Measurements from ENCODE around the gene CIT. TPM values are rescaled to one million over a fixed set of nuclear protein-coding genes. Genes with fewer than 3 reads are reported as not detected.

Gene CIT, protein sequence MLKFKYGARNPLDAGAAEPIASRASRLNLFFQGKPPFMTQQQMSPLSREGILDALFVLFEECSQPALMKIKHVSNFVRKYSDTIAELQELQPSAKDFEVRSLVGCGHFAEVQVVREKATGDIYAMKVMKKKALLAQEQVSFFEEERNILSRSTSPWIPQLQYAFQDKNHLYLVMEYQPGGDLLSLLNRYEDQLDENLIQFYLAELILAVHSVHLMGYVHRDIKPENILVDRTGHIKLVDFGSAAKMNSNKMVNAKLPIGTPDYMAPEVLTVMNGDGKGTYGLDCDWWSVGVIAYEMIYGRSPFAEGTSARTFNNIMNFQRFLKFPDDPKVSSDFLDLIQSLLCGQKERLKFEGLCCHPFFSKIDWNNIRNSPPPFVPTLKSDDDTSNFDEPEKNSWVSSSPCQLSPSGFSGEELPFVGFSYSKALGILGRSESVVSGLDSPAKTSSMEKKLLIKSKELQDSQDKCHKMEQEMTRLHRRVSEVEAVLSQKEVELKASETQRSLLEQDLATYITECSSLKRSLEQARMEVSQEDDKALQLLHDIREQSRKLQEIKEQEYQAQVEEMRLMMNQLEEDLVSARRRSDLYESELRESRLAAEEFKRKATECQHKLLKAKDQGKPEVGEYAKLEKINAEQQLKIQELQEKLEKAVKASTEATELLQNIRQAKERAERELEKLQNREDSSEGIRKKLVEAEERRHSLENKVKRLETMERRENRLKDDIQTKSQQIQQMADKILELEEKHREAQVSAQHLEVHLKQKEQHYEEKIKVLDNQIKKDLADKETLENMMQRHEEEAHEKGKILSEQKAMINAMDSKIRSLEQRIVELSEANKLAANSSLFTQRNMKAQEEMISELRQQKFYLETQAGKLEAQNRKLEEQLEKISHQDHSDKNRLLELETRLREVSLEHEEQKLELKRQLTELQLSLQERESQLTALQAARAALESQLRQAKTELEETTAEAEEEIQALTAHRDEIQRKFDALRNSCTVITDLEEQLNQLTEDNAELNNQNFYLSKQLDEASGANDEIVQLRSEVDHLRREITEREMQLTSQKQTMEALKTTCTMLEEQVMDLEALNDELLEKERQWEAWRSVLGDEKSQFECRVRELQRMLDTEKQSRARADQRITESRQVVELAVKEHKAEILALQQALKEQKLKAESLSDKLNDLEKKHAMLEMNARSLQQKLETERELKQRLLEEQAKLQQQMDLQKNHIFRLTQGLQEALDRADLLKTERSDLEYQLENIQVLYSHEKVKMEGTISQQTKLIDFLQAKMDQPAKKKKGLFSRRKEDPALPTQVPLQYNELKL (N-terminal part only)
- total RNA-seq = 10 to 100 TPM; 54.6 to 71.5 TPM

GRCh38 chr12:119876761-119877638 lies at the start of gene CIT:
Gene CIT, minus strand, starts transcription at chr12:119877320. Its CDS starts 1,152 bp downstream, at chr12:119876168.
- ATAC-seq (peak; percentile 100), DNase-seq (peak; percentile 93)
- intact Hi-C loops (cut with DNase I, micrococcal nuclease) = loop anchor here (1.0 to 5.0 kb wide), 6 partner anchors 24 to 239 kb away; partner anchors contain the start of genes PRKAB1 (in 1 of the 2) and RAB35 (in 1 of the 2)
- peak within 1 kb of the TSS; percentile 63 for H3K27ac Mint-ChIP-seq
- ChIA-PET POLR2A (no interaction called here), CTCF (interaction anchor here (0.7 kb wide), 1 partner anchor 351 kb away, joined by 3 read pairs; no protein-coding TSS in a partner anchor)
- H3K36me3 Mint-ChIP-seq (ENCODE audit: low read depth) = peaks cover 13% of the 10 kb centered on the region
- peaks cover 13% of the 10 kb centered on the region for H3K4me1 Mint-ChIP-seq
- H3K27me3 Mint-ChIP-seq = no peaks in the 10 kb centered on the region
- no peaks in the 10 kb centered on the region for H3K9me3 Mint-ChIP-seq (ENCODE audit: low read depth)
- H3K4me3 Mint-ChIP-seq = peak within 1 kb of the TSS; percentile 82

GRCh38 chr12:119925269-119925668 lies 48.1 kb upstream of the CIT start:
- H3K4me3 Mint-ChIP-seq = no peak overlapping the region
- peaks cover 4% of the 10 kb centered on the region for H3K27me3 Mint-ChIP-seq
- ChIA-PET POLR2A (no interaction called here), CTCF (interaction anchor here (0.6 kb wide), 1 partner anchor 302 kb away, joined by 3 read pairs; no protein-coding TSS in a partner anchor)
- DNase-seq (no peak), ATAC-seq (peak; percentile 55)
- intact Hi-C loops (cut with DNase I, micrococcal nuclease) = no loop called here
- H3K27ac Mint-ChIP-seq = no peak overlapping the region
- no peaks in the 10 kb centered on the region for H3K36me3 Mint-ChIP-seq (ENCODE audit: low read depth)
- H3K4me1 Mint-ChIP-seq = no peaks in the 10 kb centered on the region
- no peaks in the 10 kb centered on the region for H3K9me3 Mint-ChIP-seq (ENCODE audit: low read depth)

- Mint-ChIP-seq H3K4me3 (no peak overlapping the region), H3K4me1 (no peaks in the 10 kb centered on the region), H3K36me3 (ENCODE audit: low read depth) (no peaks in the 10 kb centered on the region), H3K9me3 (ENCODE audit: low read depth) (no peaks in the 10 kb centered on the region), H3K27me3 (peaks cover 6% of the 10 kb centered on the region), H3K27ac (no peak overlapping the region)
- ATAC-seq (no peak), DNase-seq (no peak)
- ChIA-PET POLR2A (no interaction called here), CTCF (no interaction called here)
- intact Hi-C loops (cut with DNase I, micrococcal nuclease) = no loop called here
Measured at GRCh38 chr12:119920064-119920463, 42.9 kb upstream of the CIT start.

GRCh38 chr12:119915894-119916510 lies 38.9 kb upstream of the CIT start:
- H3K27ac Mint-ChIP-seq = no peak overlapping the region
- no peaks in the 10 kb centered on the region for H3K9me3 Mint-ChIP-seq (ENCODE audit: low read depth)
- H3K4me3 Mint-ChIP-seq = no peak overlapping the region
- intact Hi-C loops (cut with DNase I, micrococcal nuclease) = no loop called here
- no peak for DNase-seq
- no peaks in the 10 kb centered on the region for H3K36me3 Mint-ChIP-seq (ENCODE audit: low read depth)
- no peak for ATAC-seq
- ChIA-PET CTCF (interaction anchor here (0.8 to 1.0 kb wide), 2 partner anchors 12 to 14 kb away, joined by 3 read pairs; no protein-coding TSS in a partner anchor), POLR2A (no interaction called here)
- peaks cover 3% of the 10 kb centered on the region for H3K27me3 Mint-ChIP-seq
- no peaks in the 10 kb centered on the region for H3K4me1 Mint-ChIP-seq

GRCh38 chr12:119914666-119915065 lies 37.5 kb upstream of the CIT start:
- Mint-ChIP-seq H3K36me3 (ENCODE audit: low read depth) (no peaks in the 10 kb centered on the region), H3K4me1 (no peaks in the 10 kb centered on the region), H3K27me3 (peaks cover 5% of the 10 kb centered on the region), H3K4me3 (no peak overlapping the region), H3K9me3 (ENCODE audit: low read depth) (no peaks in the 10 kb centered on the region), H3K27ac (no peak overlapping the region)
- ChIA-PET POLR2A (no interaction called here), CTCF (no interaction called here)
- ATAC-seq (no peak), DNase-seq (no peak)
- intact Hi-C loops (cut with DNase I, micrococcal nuclease) = no loop called here

DNA sequence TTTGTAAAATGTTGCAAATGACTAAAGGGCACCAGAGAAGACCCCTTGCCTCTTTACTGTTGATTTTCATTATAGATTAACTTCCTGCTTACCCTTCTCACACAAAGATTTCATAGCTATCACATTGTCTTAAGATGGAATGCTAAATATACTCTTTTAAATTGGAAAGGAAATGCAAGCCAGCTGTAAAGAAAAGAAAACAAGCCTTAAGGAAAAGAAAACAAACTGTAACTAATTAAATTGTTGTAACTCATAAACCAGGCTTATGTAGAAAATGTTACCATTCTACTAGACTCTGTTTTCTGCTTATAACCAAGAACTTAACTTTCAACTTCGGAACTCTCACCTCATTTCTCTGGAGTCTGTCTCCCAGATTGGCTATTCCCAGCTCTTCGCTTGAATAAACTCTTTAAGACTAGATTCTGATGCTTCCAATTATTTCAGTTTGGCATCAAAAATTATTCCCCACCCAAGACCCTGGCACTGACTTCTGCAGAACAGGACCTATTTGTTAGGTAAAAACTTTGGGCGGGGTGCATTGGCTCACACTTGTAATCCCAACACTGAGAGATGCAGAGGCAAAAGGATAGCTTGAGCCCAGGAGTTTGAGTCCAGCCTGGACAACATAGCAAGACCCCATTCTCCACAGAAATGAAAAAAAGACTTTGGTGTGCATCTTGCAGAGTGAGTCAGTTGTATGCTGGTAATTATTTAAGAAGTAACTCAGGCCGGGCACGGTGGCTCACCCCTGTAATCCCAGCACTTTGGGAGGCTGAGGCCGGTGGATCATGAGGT lies 36.6 kb upstream of the CIT start:
- no peaks in the 10 kb centered on the region for H3K9me3 Mint-ChIP-seq (ENCODE audit: low read depth)
- H3K36me3 Mint-ChIP-seq (ENCODE audit: low read depth) = no peaks in the 10 kb centered on the region
- peaks cover 5% of the 10 kb centered on the region for H3K27me3 Mint-ChIP-seq
- no peak for ATAC-seq
- CTCF ChIA-PET = interaction anchor here (1.0 to 1.3 kb wide), 2 partner anchors 9 to 21 kb away, joined by 4 to 6 read pairs; no protein-coding TSS in a partner anchor
- no peaks in the 10 kb centered on the region for H3K4me1 Mint-ChIP-seq
- DNase-seq = no peak
- POLR2A ChIA-PET = no interaction called here
- no peak overlapping the region for H3K27ac Mint-ChIP-seq
- intact Hi-C loops (cut with DNase I, micrococcal nuclease) = no loop called here
- no peak overlapping the region for H3K4me3 Mint-ChIP-seq

- ChIA-PET POLR2A (no interaction called here), CTCF (interaction anchor here (0.7 to 1.7 kb wide), 2 partner anchors 9 to 329 kb away, joined by 3 to 4 read pairs; no protein-coding TSS in a partner anchor)
- Mint-ChIP-seq H3K4me1 (no peaks in the 10 kb centered on the region), H3K9me3 (ENCODE audit: low read depth) (no peaks in the 10 kb centered on the region), H3K36me3 (ENCODE audit: low read depth) (no peaks in the 10 kb centered on the region), H3K4me3 (no peak overlapping the region), H3K27me3 (peaks cover 2% of the 10 kb centered on the region), H3K27ac (no peak overlapping the region)
- ATAC-seq (no peak), DNase-seq (no peak)
- intact Hi-C loops (cut with DNase I, micrococcal nuclease) = no loop called here
Measured at GRCh38 chr12:119911182-119911581, 34.1 kb upstream of the CIT start.

DNA sequence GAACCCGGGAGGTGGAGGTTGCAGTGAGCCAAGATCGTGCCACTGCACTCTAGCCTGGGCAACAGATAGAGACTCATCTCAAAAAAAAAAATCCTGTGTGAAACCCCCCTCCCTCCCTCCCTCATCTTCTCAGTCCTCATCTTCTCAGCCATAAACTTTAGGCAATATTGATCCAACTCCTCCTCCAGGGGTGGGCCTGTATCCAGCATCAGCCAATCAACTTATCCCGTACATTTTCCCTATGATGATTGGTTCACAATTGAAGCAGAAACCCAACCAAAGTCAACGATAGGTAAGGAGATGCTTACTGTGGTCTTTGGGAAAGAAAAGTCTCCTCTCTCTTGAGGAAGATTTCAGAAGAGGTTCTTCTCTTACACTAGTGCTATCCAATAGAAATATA lies 33.5 kb upstream of the CIT start:
- DNase-seq (no peak), ATAC-seq (no peak)
- Mint-ChIP-seq H3K27me3 (peaks cover 2% of the 10 kb centered on the region), H3K36me3 (ENCODE audit: low read depth) (no peaks in the 10 kb centered on the region), H3K9me3 (ENCODE audit: low read depth) (no peaks in the 10 kb centered on the region), H3K4me3 (no peak overlapping the region), H3K27ac (no peak overlapping the region), H3K4me1 (no peaks in the 10 kb centered on the region)
- POLR2A ChIA-PET = no interaction called here
- intact Hi-C loops (cut with DNase I, micrococcal nuclease) = no loop called here
- CTCF ChIA-PET = interaction anchor here (1.7 kb wide), 1 partner anchor 8 kb away, joined by 4 read pairs; no protein-coding TSS in a partner anchor

DNA sequence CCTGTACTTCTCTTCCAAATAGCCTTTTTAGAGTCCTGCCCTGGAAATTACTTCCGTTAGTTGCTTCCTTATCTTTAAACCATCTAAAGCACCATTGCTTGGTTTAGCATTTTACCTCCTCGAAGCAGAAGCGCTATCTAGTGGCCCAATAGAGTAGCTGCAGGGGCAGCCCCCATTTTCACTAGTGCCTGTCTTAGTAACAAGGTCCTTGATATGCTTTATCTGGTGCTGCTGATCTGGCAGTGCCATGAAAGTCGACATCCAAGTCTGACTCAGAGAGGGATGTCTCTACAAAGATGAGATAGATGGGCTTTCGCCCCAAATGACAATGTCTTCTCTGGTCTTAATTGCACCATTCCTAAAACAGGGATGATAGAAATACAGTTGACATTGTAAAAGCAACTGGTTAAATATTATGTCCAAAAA lies 25.0 kb upstream of the CIT start:
- ChIA-PET POLR2A (interaction anchor here (0.6 kb wide), 2 partner anchors 57 to 161 kb away, joined by 3 to 5 read pairs; no protein-coding TSS in a partner anchor), CTCF (interaction anchor here (0.5 to 1.6 kb wide), 14 partner anchors 10 to 458 kb away, joined by 3 to 5 read pairs (median 4); no protein-coding TSS in a partner anchor)
- ATAC-seq (peak; percentile 99), DNase-seq (peak; percentile 88)
- Mint-ChIP-seq H3K36me3 (ENCODE audit: low read depth) (no peaks in the 10 kb centered on the region), H3K4me3 (no peak overlapping the region), H3K27me3 (no peaks in the 10 kb centered on the region), H3K4me1 (peaks cover 8% of the 10 kb centered on the region), H3K9me3 (ENCODE audit: low read depth) (no peaks in the 10 kb centered on the region), H3K27ac (no peak overlapping the region)
- intact Hi-C loops (cut with DNase I, micrococcal nuclease) = loop anchor here in 1 of 2 experiments (1.0 to 10.0 kb wide), 3 partner anchors 207 to 458 kb away; no protein-coding TSS in a partner anchor

Data from activated CD4-positive, alpha-beta T cell treated with anti-CD3 and anti-CD28 coated beads for 36 hours (primary cell).